Measurements from ENCODE around the gene EHMT1.

- TF ChIP-seq EZH2phosphoT487 (IDR thresholded peaks at IDR 0.05; ENCODE audit: low read depth, severe bottlenecking, unreplicated experiment) (no peak), EZH2 (IDR thresholded peaks at IDR 0.05; ENCODE audit: borderline replicate concordance) (no peak)
- TF ChIP-seq, protein P1, sequence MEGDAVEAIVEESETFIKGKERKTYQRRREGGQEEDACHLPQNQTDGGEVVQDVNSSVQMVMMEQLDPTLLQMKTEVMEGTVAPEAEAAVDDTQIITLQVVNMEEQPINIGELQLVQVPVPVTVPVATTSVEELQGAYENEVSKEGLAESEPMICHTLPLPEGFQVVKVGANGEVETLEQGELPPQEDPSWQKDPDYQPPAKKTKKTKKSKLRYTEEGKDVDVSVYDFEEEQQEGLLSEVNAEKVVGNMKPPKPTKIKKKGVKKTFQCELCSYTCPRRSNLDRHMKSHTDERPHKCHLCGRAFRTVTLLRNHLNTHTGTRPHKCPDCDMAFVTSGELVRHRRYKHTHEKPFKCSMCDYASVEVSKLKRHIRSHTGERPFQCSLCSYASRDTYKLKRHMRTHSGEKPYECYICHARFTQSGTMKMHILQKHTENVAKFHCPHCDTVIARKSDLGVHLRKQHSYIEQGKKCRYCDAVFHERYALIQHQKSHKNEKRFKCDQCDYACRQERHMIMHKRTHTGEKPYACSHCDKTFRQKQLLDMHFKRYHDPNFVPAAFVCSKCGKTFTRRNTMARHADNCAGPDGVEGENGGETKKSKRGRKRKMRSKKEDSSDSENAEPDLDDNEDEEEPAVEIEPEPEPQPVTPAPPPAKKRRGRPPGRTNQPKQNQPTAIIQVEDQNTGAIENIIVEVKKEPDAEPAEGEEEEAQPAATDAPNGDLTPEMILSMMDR (IDR thresholded peaks at IDR 0.05; ENCODE audit: poor library complexity): no peak
These were observed 174.5 kb downstream of the EHMT1 start for GRCh38 chr9:137793196-137793841.
